ENCODE measurements around the gene ZSWIM3. TPM values are rescaled to one million over a fixed set of nuclear protein-coding genes. Genes with fewer than 3 reads are reported as not detected.

The ZSWIM3 gene
- total and polyA plus RNA-seq, 2 of the 13 experiments (the other 11 are each of a cell fraction or from before 2014, with no cell fraction given), result 5.2 to 5.8 TPM

DNA sequence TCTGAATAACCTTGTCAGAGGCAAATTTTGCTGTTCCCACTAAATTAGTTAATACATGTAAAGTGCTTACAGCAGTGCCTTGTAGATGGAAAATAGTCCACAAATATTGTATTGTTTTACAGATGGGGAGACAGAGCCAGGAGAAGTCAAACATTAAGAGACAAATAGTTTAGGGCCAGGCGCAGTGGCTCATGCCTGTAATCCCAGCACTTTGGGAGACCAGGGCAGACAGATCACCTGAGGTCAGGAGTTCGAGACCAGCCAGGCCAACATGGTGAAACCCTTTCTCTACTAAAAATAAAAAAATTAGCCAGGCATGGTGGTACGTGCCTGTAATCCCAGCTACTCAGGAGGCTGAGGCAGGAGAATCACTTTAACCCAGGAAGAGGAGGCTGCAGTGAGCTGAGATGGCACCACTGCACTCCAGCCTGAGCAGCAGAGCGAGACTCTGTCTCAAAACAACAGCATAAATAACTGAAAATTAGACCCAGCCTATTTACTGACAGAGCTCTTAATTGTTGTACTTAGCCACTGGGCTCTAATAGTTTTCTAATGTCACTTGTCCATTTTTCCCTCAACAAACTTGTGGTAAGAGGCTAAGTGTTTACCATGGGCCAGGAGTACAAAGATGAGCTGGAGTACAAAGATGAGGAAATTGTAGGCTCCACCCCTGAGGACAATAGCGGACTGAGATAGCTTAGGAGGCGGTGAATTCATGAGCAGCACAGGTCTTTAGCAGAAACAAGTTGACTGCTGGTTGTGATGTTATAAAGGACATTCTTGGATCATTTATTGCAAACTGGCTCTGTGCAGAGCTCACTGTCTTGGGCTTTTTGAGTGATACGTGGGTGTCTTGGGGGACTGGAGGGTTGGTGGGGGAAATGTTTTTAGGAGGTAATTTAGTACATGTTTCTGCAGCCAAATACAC is 6.4 kb downstream of the ZSWIM3 start (continued):
- TF ChIP-seq, protein P1, sequence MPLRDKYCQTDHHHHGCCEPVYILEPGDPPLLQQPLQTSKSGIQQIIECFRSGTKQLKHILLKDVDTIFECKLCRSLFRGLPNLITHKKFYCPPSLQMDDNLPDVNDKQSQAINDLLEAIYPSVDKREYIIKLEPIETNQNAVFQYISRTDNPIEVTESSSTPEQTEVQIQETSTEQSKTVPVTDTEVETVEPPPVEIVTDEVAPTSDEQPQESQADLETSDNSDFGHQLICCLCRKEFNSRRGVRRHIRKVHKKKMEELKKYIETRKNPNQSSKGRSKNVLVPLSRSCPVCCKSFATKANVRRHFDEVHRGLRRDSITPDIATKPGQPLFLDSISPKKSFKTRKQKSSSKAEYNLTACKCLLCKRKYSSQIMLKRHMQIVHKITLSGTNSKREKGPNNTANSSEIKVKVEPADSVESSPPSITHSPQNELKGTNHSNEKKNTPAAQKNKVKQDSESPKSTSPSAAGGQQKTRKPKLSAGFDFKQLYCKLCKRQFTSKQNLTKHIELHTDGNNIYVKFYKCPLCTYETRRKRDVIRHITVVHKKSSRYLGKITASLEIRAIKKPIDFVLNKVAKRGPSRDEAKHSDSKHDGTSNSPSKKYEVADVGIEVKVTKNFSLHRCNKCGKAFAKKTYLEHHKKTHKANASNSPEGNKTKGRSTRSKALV (CRISPR knock-in tag; IDR thresholded peaks at IDR 0.05), result no peak
- TF ChIP-seq ZNF670 (CRISPR knock-in tag; IDR thresholded peaks at IDR 0.05; ENCODE audit: borderline replicate concordance) (no peak), ZNF724P (CRISPR knock-in tag; IDR thresholded peaks at IDR 0.05; ENCODE audit: borderline replicate concordance) (no peak), ZNF225 (CRISPR knock-in tag; IDR thresholded peaks at IDR 0.05) (no peak), SIN3A (IDR thresholded peaks at IDR 0.05; ENCODE audit: borderline replicate concordance, low read depth, low read length) (no peak), IRF1 (CRISPR knock-in tag; IDR thresholded peaks at IDR 0.05; ENCODE audit: low read depth) (no peak), ZNF30 (CRISPR knock-in tag; IDR thresholded peaks at IDR 0.05) (no peak), ZNF3 (CRISPR knock-in tag; IDR thresholded peaks at IDR 0.05) (peak; percentile 97), ZNF792 (CRISPR knock-in tag; IDR thresholded peaks at IDR 0.05) (peak; percentile 47; the same call in 1 of the 2 replicates), ZBTB4 (CRISPR knock-in tag; IDR thresholded peaks at IDR 0.05; ENCODE audit: borderline replicate concordance) (no peak), ZNF737 (CRISPR knock-in tag; IDR thresholded peaks at IDR 0.05; ENCODE audit: borderline replicate concordance) (no peak), NFE2L1 (CRISPR knock-in tag; IDR thresholded peaks at IDR 0.05; ENCODE audit: borderline replicate concordance) (no peak), HMGXB4 (CRISPR knock-in tag; IDR thresholded peaks at IDR 0.05; ENCODE audit: borderline replicate concordance in 1 of 2, low read depth in 1 of 2) (no peak)
- TF ChIP-seq, protein P2, sequence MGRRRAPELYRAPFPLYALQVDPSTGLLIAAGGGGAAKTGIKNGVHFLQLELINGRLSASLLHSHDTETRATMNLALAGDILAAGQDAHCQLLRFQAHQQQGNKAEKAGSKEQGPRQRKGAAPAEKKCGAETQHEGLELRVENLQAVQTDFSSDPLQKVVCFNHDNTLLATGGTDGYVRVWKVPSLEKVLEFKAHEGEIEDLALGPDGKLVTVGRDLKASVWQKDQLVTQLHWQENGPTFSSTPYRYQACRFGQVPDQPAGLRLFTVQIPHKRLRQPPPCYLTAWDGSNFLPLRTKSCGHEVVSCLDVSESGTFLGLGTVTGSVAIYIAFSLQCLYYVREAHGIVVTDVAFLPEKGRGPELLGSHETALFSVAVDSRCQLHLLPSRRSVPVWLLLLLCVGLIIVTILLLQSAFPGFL (CRISPR knock-in tag; IDR thresholded peaks at IDR 0.05), result no peak
- TF ChIP-seq, protein P3, sequence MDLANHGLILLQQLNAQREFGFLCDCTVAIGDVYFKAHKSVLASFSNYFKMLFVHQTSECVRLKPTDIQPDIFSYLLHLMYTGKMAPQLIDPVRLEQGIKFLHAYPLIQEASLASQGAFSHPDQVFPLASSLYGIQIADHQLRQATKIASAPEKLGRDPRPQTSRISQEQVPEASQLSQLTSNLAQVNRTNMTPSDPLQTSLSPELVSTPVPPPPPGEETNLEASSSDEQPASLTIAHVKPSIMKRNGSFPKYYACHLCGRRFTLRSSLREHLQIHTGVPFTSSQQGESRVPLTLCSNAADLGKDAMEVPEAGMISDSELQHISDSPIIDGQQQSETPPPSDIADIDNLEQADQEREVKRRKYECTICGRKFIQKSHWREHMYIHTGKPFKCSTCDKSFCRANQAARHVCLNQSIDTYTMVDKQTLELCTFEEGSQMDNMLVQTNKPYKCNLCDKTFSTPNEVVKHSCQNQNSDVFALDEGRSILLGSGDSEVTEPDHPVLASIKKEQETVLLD (CRISPR knock-in tag; IDR thresholded peaks at IDR 0.05; ENCODE audit: low read depth), result no peak
- TF ChIP-seq, protein P4, sequence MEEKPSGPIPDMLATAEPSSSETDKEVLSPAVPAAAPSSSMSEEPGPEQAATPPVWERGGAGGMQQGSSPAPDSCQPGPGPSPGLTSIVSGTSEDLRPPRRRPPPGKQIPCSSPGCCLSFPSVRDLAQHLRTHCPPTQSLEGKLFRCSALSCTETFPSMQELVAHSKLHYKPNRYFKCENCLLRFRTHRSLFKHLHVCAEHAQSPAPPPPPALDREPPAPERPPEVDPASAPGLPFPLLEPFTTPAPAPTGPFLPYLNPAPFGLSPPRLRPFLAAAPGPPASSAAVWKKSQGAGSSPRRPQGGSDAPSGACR (CRISPR knock-in tag; IDR thresholded peaks at IDR 0.05), result 0 out of 2 replicates have a peak, but pooled peaks have one; percentile 45

Data from HepG2 (cell line).